HepG2 (cell line): ENCODE results near the gene TRIM31. TPM values are rescaled to one million over a fixed set of nuclear protein-coding genes. Genes with fewer than 3 reads are reported as not detected.

ENCODE experiments used
- ERF ChIP-seq: IDR thresholded peaks from 2 replicates; pipeline ENCODE4 v1.6.1; 2018; ENCODE audit warnings: missing biosample characterization, missing genetic modification reagents
- ETV6 ChIP-seq: sonication (generic); formaldehyde crosslinking; conservative IDR thresholded peaks from 2 replicates; pipeline ENCODE4 v1.4.0; 2020; ENCODE audit warnings: missing genetic modification reagents
- FOXM1 ChIP-seq: sonication (generic); formaldehyde crosslinking; IDR thresholded peaks from 2 replicates; pipeline ENCODE4 v1.5.0; 2020; ENCODE audit warnings: missing genetic modification reagents
- HNF1B ChIP-seq: sonication (generic); formaldehyde crosslinking; IDR thresholded peaks from 2 replicates; pipeline ENCODE4 v1.5.1; 2020; ENCODE audit warnings: mild to moderate bottlenecking, moderate library complexity, missing genetic modification reagents
- MIXL1 ChIP-seq: IDR thresholded peaks from 2 replicates; pipeline ENCODE4 v1.6.1; 2016
- NR2F6 ChIP-seq, 2 experiments: IDR thresholded peaks; 2 replicates each; pipeline ENCODE4 v1.6.1; 2016; ENCODE audit warnings: antibody characterized with exemption in 1 of 2, mild to moderate bottlenecking in 1 of 2
- RFX1 ChIP-seq: fragments of 450-650 bp; IDR thresholded peaks from 2 replicates; pipeline ENCODE4 v1.6.1; 2017
- SRSF9 ChIP-seq: fragments of 200-400 bp; formaldehyde crosslinking; IDR thresholded peaks from 2 replicates; pipeline ENCODE4 v1.6.1; 2018; ENCODE audit warnings: borderline replicate concordance, mild to moderate bottlenecking, low read depth, low read length; ENCODE audit not compliant: insufficient read depth, poor library complexity, severe bottlenecking
- THYN1 ChIP-seq: sonication (generic); formaldehyde crosslinking; IDR thresholded peaks from 2 replicates; pipeline ENCODE4 v1.8.1; 2023; ENCODE audit warnings: low read depth, mild to moderate bottlenecking, moderate library complexity, missing genetic modification reagents, borderline replicate concordance
- YY1 ChIP-seq: IDR thresholded peaks from 2 replicates; pipeline ENCODE4 v1.6.1; 2011; ENCODE audit warnings: low read length, low read depth, moderate library complexity, mild to moderate bottlenecking; ENCODE audit not compliant: insufficient read depth, insufficient replicate concordance
- ZBTB7A ChIP-seq: sonication (generic); formaldehyde crosslinking; IDR thresholded peaks from 2 replicates; pipeline ENCODE4 v1.8.0; 2022; ENCODE audit warnings: mild to moderate bottlenecking, missing genetic modification reagents
- ZFAT ChIP-seq: sonication (generic); formaldehyde crosslinking; conservative IDR thresholded peaks from 2 replicates; pipeline ENCODE4 v1.8.1; 2023; ENCODE audit warnings: missing genetic modification reagents, inconsistent platforms
- ZNF180 ChIP-seq: sonication (generic); formaldehyde crosslinking; IDR thresholded peaks from 2 replicates; pipeline ENCODE4 v1.4.0; 2020; ENCODE audit warnings: low read depth, missing genetic modification reagents, borderline replicate concordance
- ZNF205 ChIP-seq: IDR thresholded peaks from 2 replicates; pipeline ENCODE4 v1.6.1; 2018; ENCODE audit warnings: missing biosample characterization, missing genetic modification reagents
- ZNF234 ChIP-seq: sonication (generic); formaldehyde crosslinking; conservative IDR thresholded peaks from 2 replicates; pipeline ENCODE4 v1.5.1; 2020; ENCODE audit warnings: mild to moderate bottlenecking, missing genetic modification reagents
- ZNF33A ChIP-seq: sonication (generic); formaldehyde crosslinking; IDR thresholded peaks from 2 replicates; pipeline ENCODE4 v1.5.1; 2020; ENCODE audit warnings: missing genetic modification reagents, mild to moderate bottlenecking, moderate library complexity, borderline replicate concordance
- ZNF432 ChIP-seq: sonication (generic); formaldehyde crosslinking; IDR thresholded peaks from 2 replicates; pipeline ENCODE4 v1.5.0; 2020; ENCODE audit warnings: missing genetic modification reagents, mild to moderate bottlenecking, borderline replicate concordance
- ZNF782 ChIP-seq: sonication (generic); formaldehyde crosslinking; IDR thresholded peaks from 2 replicates; pipeline ENCODE4 v1.4.0; 2020; ENCODE audit warnings: missing genetic modification reagents, mild to moderate bottlenecking, borderline replicate concordance
- ZNF891 ChIP-seq: sonication (generic); formaldehyde crosslinking; IDR thresholded peaks from 2 replicates; pipeline ENCODE4 v1.5.0; 2020; ENCODE audit warnings: mild to moderate bottlenecking, missing genetic modification reagents
- ZSCAN20 ChIP-seq: sonication (generic); formaldehyde crosslinking; IDR thresholded peaks from 2 replicates; pipeline ENCODE4 v1.4.0; 2020; ENCODE audit warnings: missing genetic modification reagents, mild to moderate bottlenecking, borderline replicate concordance
- polyA plus RNA-seq, 8 experiments: library from polyadenylated mRNA; depleted of rRNA in 3 of 8; stranded (reverse) in 7 of 8; unstranded in 1 of 8; fragments of >200 nt; fragmentation: Illumina TruSeq in 4 of 8; extraction: Trizol in 4 of 8; gene quantifications; 2 replicates each; pipeline versions ENCODE4 v1.2.1 to v1.2.3, GENCODE V29; 2011 to 2016; ENCODE audit warnings: low read depth in 4 of 8, missing spikeins in 1 of 8, mixed read lengths in 1 of 8; ENCODE audit not compliant: insufficient read depth in 1 of 8
- total RNA-seq, 5 experiments: library from RNA; depleted of rRNA; stranded (reverse); fragments of >200 nt; fragmentation: Illumina TruSeq; extraction: Trizol; gene quantifications; 2 replicates each; pipeline ENCODE4 v1.2.3, GENCODE V29; 2016; ENCODE audit warnings: low read depth in 1 of 5
- TF ChIP-seq, protein P1 (sequence below): IDR thresholded peaks from 2 replicates; pipeline ENCODE4 v1.6.1; 2016; ENCODE audit warnings: missing compliant biosample characterization, missing genetic modification reagents, borderline replicate concordance
- TF ChIP-seq, protein P2 (sequence below): sonication (generic); formaldehyde crosslinking; IDR thresholded peaks from 2 replicates; pipeline ENCODE4 v1.5.1; 2020; ENCODE audit warnings: missing genetic modification reagents, mild to moderate bottlenecking, borderline replicate concordance
- TF ChIP-seq, protein P3 (sequence below): sonication (generic); formaldehyde crosslinking; IDR thresholded peaks from 2 replicates; pipeline ENCODE4 v1.4.0; 2020; ENCODE audit warnings: missing genetic modification reagents

The TRIM31 gene
- total and polyA plus RNA-seq, 2 of the 13 experiments (the other 11 are each of a cell fraction or from before 2014, with no cell fraction given), result 0.13 to 0.51 TPM

DNA sequence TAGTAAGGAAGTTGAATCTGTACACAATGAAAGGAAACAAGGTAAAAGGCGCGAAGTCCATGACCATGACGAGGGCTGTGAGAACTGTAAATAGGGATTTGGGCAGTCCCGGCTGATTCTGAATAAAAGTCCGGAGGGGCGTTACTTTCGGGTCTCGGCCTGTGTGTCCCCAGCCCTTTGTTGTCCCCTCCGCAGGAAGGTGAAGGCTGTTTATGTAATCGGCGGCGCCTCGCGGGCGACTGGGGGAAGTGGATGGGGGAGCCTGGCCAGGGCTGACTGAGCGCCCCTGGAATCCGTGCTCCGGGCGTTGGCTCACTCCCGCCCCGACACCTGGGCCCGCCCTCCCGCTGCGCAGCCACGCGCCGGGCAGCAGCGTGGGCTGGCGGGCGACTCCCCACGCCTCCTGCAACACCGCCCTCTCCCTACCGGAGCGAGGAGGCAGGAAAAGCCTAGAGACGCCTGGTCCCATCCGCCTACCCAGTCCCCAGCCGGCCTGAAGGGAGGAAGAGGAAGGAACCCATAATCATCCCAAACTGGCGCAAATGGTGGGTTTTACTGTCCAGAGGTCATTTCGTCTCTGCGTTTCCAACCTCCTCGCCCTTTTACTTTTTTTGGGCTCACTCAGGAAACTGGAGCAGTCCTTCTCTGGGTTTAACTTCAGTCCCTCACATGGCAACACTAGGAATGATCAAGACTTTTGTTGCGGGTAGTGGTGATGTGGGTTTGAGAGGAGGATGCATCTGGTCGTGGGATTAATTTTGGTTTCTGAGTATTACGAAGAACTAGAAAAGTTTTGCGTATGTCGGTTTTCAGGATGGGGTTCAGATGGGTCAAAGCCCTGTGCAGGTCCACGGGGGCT lies 12.1 kb downstream of the TRIM31 start (continued):
- TF ChIP-seq, protein P1, sequence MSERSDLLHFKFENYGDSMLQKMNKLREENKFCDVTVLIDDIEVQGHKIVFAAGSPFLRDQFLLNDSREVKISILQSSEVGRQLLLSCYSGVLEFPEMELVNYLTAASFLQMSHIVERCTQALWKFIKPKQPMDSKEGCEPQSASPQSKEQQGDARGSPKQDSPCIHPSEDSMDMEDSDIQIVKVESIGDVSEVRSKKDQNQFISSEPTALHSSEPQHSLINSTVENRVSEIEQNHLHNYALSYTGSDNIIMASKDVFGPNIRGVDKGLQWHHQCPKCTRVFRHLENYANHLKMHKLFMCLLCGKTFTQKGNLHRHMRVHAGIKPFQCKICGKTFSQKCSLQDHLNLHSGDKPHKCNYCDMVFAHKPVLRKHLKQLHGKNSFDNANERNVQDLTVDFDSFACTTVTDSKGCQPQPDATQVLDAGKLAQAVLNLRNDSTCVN, result 0 out of 2 replicates have a peak, but pooled peaks have one; percentile 44
- no peak for TF ChIP-seq ZNF180 (CRISPR knock-in tag)
- no peak for TF ChIP-seq ZNF782 (CRISPR knock-in tag)
- TF ChIP-seq ZNF205 (CRISPR knock-in tag), result peak; percentile 74
- TF ChIP-seq, protein P2, sequence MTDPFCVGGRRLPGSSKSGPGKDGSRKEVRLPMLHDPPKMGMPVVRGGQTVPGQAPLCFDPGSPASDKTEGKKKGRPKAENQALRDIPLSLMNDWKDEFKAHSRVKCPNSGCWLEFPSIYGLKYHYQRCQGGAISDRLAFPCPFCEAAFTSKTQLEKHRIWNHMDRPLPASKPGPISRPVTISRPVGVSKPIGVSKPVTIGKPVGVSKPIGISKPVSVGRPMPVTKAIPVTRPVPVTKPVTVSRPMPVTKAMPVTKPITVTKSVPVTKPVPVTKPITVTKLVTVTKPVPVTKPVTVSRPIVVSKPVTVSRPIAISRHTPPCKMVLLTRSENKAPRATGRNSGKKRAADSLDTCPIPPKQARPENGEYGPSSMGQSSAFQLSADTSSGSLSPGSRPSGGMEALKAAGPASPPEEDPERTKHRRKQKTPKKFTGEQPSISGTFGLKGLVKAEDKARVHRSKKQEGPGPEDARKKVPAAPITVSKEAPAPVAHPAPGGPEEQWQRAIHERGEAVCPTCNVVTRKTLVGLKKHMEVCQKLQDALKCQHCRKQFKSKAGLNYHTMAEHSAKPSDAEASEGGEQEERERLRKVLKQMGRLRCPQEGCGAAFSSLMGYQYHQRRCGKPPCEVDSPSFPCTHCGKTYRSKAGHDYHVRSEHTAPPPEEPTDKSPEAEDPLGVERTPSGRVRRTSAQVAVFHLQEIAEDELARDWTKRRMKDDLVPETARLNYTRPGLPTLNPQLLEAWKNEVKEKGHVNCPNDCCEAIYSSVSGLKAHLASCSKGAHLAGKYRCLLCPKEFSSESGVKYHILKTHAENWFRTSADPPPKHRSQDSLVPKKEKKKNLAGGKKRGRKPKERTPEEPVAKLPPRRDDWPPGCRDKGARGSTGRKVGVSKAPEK (CRISPR knock-in tag), result no peak
- no peak for TF ChIP-seq THYN1 (CRISPR knock-in tag)
- peak; percentile 65; the same call in 1 of the 2 replicates for TF ChIP-seq ZNF891 (CRISPR knock-in tag)
- TF ChIP-seq ZNF234 (CRISPR knock-in tag), result no peak
- TF ChIP-seq HNF1B (CRISPR knock-in tag), result no peak; the same call in 1 of the 2 replicates
- TF ChIP-seq ZFAT (CRISPR knock-in tag), result no peak
- TF ChIP-seq, protein P3, sequence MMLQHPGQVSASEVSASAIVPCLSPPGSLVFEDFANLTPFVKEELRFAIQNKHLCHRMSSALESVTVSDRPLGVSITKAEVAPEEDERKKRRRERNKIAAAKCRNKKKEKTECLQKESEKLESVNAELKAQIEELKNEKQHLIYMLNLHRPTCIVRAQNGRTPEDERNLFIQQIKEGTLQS (CRISPR knock-in tag), result peak; percentile 58
- no peak for TF ChIP-seq FOXM1 (CRISPR knock-in tag)
- no peak for TF ChIP-seq RFX1
- TF ChIP-seq MIXL1, result peak; percentile 75
- TF ChIP-seq ZNF432 (CRISPR knock-in tag), result no peak
- TF ChIP-seq ETV6 (CRISPR knock-in tag), result 0 out of 2 replicates have a peak, but pooled peaks have one; percentile 56
- peak; percentile 68 for TF ChIP-seq YY1
- TF ChIP-seq ZSCAN20 (CRISPR knock-in tag), result no peak
- peak; percentile 25; the same call in 1 of the 2 replicates for TF ChIP-seq NR2F6 (IDR thresholded peaks at IDR 0.05)
- peak; percentile 81 for TF ChIP-seq NR2F6 (CRISPR knock-in tag; IDR thresholded peaks at IDR 0.05)
- peak; percentile 95 for TF ChIP-seq ERF (CRISPR knock-in tag)
- TF ChIP-seq ZBTB7A (CRISPR knock-in tag), result peak; percentile 86
- no peak for TF ChIP-seq SRSF9
- TF ChIP-seq ZNF33A (CRISPR knock-in tag), result peak; percentile 76; the same call in 1 of the 2 replicates
